ENCODE results near the gene SEZ6L. TPM values are rescaled to one million over a fixed set of nuclear protein-coding genes. Genes with fewer than 3 reads are reported as not detected.

The SEZ6L gene
- total RNA-seq, 1 experiment from 2014 or later = 0.13 TPM

- Histone ChIP-seq H3K9me3 (ENCODE audit: control insufficient read depth, low read depth, low read length) (no peaks in the 10 kb centered on the region), H3K4ac (ENCODE audit: low read depth, low read length) (no peak overlapping the region), H3K23ac (ENCODE audit: insufficient read length, low read depth, low read length) (no peak overlapping the region), H3K4me1 (ENCODE audit: insufficient read depth, low read length) (no peaks in the 10 kb centered on the region), H2BK5ac (ENCODE audit: insufficient read length, low read length) (no peak overlapping the region), H3K27ac (ENCODE audit: insufficient read length, low read depth, low read length) (no peak overlapping the region), H4K20me1 (ENCODE audit: control insufficient read depth, insufficient read depth, insufficient read length) (no peaks in the 10 kb centered on the region), H3K23me2 (ENCODE audit: insufficient read length, low read depth, low read length, poor library complexity, severe bottlenecking) (no peaks in the 10 kb centered on the region), H4K91ac (ENCODE audit: insufficient read length, low read depth, low read length) (no peak overlapping the region), H3K18ac (ENCODE audit: insufficient read length, low read depth, low read length) (no peak overlapping the region), H2BK15ac (ENCODE audit: low read depth, low read length) (no peak overlapping the region), H3K4me2 (ENCODE audit: insufficient read depth, insufficient read length, low read length) (no peak overlapping the region), H4K8ac (replicated peaks; ENCODE audit: insufficient read length, low read depth, low read length) (no peak overlapping the region), H2BK20ac (ENCODE audit: low read depth, low read length, poor library complexity, severe bottlenecking) (no peak overlapping the region), H3K14ac (ENCODE audit: insufficient read depth, low read length) (no peak overlapping the region), H3T11ph (ENCODE audit: low read length) (no peak overlapping the region), H3K56ac (ENCODE audit: insufficient read length, low read depth, low read length) (no peak overlapping the region), H2AFZ (ENCODE audit: low read length) (no peak overlapping the region), H3K79me1 (ENCODE audit: insufficient read depth, low read depth, low read length, poor library complexity, severe bottlenecking) (no peaks in the 10 kb centered on the region), H3K27me3 (ENCODE audit: insufficient read depth, low read length) (no peaks in the 10 kb centered on the region; the same call in 1 of the 2 replicates), H4K5ac (ENCODE audit: insufficient read length, low read depth, low read length) (no peak overlapping the region), H2AK5ac (ENCODE audit: insufficient read length, low read length) (no peak overlapping the region), H2BK120ac (ENCODE audit: low read depth, low read length, poor library complexity, severe bottlenecking) (no peak overlapping the region), H2BK12ac (ENCODE audit: insufficient read length, low read depth, low read length) (no peak overlapping the region), H3K9ac (ENCODE audit: extremely low read depth, insufficient read length, low read length) (no peak overlapping the region), H3K79me2 (ENCODE audit: insufficient read depth, low read length) (no peaks in the 10 kb centered on the region)
- Mint-ChIP-seq H3K27me3 (ENCODE audit: low read depth) (peaks cover 58% of the 10 kb centered on the region), H3K9me3 (no peaks in the 10 kb centered on the region), H3K36me3 (ENCODE audit: insufficient read depth in 1 of 3, low read depth in 3 of 3) (no peaks in the 10 kb centered on the region), H3K4me1 (peaks cover 0 to 2% of the 10 kb centered on the region in 2 experiments; a peak in 1 of 4 replicates), H3K4me3 (no peak overlapping the region), H3K27ac (no peak overlapping the region)
- no peak for TF ChIP-seq CTCF (conservative IDR thresholded peaks at IDR 0.05)
- DNase-seq = no peak
- WGBS (ENCODE audit: extremely low coverage, insufficient read length, low lambda C conversion rate) = no CpG with 5 or more reads among the region's 1 CpG
Observed at GRCh38 chr22:26264162-26264561, 94.9 kb downstream of the SEZ6L start.
